ENCODE results near the gene TCF7.
A peak's percentile ranks its signal among the peaks of the same experiment; 100 is the strongest.

Gene TCF7

DNA sequence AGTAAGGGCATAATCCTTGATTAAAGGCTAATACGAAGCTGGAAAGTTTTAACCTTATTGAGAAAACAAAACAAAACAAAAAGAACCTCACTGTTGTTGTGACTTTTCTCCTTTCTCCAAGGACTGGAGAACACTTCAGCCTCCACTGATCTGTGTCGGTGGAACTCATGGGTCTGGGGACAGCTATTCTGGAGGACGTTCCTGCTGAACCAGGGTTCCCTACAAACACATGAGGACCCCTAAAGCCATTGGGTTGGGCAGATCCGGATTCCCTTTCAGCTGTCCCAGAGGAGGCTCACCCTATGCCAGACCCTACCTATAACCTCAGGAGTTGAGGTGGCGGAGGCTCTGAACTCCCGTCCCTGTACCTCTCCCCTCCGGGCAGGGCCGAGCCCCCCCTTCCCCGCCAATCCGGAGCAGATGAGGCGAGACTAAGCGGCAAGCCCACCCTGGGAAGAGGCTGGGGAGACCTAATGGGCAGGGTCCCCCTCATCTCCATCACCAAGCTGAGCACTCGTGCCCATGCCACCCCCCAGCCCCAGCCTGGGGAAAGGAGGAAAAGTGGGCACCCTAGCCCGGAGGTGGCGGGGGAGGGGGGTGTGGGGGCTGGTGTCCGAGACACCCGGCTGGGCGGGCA, 1.6 kb upstream of the TCF7 start:
- no peak for DNase-seq (ENCODE audit: extremely low read depth in 1 of 2, low read depth in 1 of 2)

DNA sequence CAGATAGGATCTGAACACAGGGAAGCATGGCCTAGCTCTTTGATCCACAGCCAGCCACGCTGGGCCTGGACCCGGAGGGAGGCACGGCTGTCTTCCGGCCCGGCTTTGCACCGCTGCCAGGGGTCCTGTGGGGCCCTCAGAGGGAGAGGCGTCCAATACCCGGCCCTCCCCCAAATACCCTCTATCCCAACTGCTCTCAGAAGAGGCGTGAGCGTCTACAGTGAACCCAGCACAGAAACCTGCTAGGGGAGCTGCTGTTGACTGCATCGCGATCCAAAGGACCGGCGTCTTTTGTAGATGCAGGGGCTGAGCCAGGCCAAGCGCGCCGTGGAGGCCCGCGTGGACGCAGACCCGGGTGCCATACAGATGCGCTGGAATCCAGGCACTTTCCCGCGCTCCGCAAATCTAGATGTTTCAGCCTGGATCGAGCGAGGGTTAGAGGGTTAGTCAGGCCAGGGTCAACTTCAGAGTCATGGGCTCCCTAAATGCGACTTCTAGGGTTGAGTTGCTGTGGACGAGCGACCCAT, 1.1 kb upstream of the TCF7 start:
- DNase-seq (ENCODE audit: extremely low read depth in 1 of 2, low read depth in 1 of 2), result no peak

- DNase-seq (ENCODE audit: extremely low read depth in 1 of 2, low read depth in 1 of 2), result peak; percentile 73
Observed at GRCh38 chr5:134114886-134115805, 665 bp downstream of the TCF7 start.

DNA sequence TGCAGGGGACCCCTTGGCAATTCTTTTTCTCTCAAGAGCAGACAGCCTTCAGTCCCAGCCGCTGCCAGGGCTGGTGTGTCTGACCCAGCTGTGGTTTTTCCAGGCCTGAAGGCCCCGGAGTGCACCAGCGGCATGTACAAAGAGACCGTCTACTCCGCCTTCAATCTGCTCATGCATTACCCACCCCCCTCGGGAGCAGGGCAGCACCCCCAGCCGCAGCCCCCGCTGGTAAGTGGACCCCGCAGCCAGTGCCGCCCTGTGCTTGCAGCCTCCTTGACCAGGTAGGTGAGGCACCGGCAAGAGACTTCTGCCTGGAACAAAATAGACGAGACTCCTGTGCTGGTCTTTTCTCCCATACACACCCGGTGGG, 1.3 kb downstream of the TCF7 start:
- DNase-seq (ENCODE audit: extremely low read depth in 1 of 2, low read depth in 1 of 2), result no peak

DNA sequence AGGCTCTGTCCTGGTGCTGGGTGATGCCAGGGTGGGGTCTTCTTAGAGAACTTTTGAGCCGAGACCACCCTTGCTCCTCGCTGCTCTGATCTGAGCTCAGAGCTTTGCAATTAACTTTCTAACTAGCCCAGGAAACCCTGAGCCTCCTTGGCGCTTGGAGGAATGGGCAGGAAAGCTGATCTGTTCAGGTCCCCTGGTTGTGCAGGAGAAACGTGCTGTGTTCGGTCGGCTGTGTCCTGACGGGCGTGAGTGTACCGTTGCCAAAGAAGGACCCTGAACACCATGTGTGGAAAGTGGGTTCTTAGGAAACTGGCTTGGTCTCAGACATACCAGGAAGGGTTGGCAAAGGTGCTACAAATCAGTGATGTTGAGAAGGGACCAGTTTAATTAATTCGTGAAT, 1.8 kb downstream of the TCF7 start:
- no peak for DNase-seq (ENCODE audit: extremely low read depth in 1 of 2, low read depth in 1 of 2)

- DNase-seq (ENCODE audit: extremely low read depth in 1 of 2, low read depth in 1 of 2), result no peak
Observed at GRCh38 chr5:134116789-134117761, 2.6 kb downstream of the TCF7 start.

DNA sequence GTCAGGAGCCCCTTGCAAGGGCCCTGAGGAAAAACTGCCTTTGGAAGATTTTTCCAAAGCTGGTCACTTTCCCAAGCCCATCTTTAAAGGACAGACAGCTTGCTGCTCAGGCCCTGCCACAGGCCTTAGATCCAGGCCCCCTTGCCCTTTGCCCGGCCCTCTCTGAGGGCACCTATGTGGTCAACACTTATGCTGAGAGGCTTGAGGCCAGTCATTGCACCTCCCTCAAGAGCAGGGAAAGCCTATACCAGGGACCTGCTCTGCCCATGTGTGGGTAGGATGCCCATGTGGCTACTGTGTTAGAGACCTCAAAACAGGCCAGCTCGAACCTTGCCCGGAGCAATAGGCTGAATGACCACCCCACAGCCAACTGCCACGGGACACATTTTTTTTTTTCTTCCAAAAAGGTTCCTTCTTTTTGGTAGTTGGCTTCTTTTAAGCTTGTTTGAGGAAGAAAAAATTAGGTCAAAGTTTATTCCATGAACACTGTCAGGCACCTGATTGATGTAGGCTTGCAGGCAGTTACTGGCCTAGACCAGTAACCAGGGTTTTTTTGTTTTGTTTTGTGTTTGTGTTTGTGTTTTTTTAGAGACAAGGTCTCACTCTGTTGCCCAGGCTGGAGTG, 3.8 kb downstream of the TCF7 start:
- DNase-seq (ENCODE audit: extremely low read depth in 1 of 2, low read depth in 1 of 2), result no peak

DNA sequence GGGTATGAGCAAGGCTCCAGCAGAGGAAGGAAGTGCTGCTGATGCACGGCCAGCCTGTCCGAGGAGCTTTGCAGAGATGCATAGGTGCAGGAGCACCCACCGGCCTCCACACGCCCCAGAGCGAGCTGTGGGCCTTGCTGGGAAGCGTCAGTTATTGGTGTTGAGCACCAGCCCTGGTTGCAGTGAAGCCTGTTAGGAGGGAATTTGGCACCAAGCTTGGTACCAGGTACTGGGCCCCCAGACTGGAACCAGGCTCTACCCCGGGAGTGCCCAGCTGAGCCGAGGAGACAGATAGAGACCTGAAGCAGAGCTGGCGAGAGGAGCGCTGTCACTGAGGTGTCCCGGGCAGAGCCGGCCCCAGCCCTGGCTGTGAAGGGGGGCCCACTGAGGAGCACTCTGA, 5.2 kb downstream of the TCF7 start:
- no peak for DNase-seq (ENCODE audit: extremely low read depth in 1 of 2, low read depth in 1 of 2)

GRCh38 chr5:134120386-134121138, 6.1 kb downstream of the TCF7 start:
- DNase-seq (ENCODE audit: extremely low read depth in 1 of 2, low read depth in 1 of 2), result no peak

GRCh38 chr5:134122530-134122929, 8.0 kb downstream of the TCF7 start:
- no peak for DNase-seq (ENCODE audit: extremely low read depth in 1 of 2, low read depth in 1 of 2)

- no peak for DNase-seq (ENCODE audit: extremely low read depth in 1 of 2, low read depth in 1 of 2)
Observed at GRCh38 chr5:134123360-134123759, 8.9 kb downstream of the TCF7 start.

GRCh38 chr5:134124289-134125038, 10.0 kb downstream of the TCF7 start:
- DNase-seq (ENCODE audit: extremely low read depth in 1 of 2, low read depth in 1 of 2), result no peak

DNA sequence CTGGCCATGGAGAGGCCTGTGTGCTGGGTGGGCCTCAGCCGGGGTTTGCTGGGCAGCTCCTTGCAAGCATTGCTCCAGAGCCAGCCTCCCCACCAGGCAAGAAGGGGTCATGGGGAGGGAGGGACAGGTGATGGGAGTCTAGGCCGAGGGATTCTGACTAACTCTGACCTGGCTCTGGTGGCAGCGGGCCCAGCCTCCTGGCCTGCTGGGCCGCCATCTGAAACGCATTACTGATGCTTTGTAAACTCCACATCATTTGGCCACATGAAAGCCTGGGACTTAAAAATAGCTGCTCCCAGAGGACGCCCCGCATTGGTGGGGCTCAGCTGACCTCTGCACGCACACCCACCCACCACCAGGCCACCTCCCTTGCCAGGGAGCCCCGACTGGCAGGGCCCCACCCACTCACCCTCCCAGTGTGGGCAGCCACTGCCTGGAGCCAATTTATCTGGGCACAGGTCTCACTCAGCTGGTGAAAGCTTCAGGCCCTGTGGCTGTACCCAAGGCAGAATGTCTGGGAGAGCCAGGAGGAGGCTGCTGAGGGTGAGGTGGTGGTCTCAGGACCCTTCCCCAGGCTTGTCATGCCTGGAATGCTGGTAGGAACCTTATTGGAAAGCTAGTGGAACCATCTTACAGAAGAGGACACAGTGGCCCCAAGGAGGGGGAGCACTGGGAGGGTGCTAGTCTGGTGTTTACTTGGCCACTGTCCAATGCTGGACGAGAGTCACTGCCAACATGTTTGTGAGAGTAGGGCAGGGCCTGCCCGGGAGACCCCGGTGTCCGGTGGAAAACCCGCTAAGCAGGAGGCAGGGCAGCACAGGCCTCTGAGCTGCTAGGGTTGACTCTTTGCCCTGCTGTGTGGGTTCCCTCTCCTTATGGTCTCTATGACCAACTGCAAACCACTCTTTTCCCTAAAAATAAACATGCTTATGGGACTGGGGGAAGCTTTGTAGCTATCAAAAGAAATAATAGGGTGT, 10.8 kb downstream of the TCF7 start:
- no peak for DNase-seq (ENCODE audit: extremely low read depth in 1 of 2, low read depth in 1 of 2)

DNA sequence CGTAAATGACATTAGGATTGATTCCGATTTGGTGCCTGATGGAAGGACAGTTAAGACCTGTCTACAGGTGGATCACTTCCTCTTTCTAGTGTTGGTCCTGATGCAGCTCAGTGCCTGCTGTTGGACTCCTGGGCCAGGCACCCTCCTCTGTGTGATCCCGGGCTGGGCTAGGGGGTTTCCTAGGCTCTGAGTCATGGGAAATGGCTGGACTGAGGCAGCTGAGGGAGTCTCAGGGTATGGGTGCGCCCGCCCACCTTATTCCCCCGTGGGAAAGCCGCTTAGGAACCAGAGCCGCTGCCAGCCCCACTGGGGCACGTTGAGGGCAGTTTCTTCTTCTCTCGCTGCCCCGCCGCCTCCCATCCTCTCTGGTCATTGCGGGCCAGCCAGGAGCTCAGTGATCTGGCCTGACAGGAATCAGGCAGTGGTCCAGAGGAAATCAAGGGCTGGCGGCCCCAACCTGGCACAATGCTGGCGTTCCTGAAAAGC, 12.9 kb downstream of the TCF7 start:
- no peak for DNase-seq (ENCODE audit: extremely low read depth in 1 of 2, low read depth in 1 of 2)

GRCh38 chr5:134127988-134128647, 13.6 kb downstream of the TCF7 start:
- DNase-seq (ENCODE audit: extremely low read depth in 1 of 2, low read depth in 1 of 2), result no peak

DNA sequence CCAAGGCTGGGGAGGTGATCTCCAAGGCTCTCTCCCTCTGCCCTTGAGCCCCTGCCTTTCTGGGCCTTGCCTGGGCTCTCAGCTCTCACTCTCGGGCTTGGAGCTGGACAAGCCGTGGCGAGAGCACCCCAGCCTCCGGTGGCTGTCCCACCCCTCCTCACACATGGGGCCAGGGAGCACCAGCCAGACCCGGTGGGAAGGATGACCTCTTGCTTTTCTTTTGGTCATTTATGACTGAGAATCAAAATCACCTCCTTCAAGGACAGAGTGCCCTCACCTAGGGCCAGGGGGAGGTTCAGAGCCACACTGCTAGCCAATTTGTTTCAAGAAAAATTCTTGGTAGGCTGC, 14.1 kb downstream of the TCF7 start:
- no peak for DNase-seq (ENCODE audit: extremely low read depth in 1 of 2, low read depth in 1 of 2)

Data from activated CD8-positive, alpha-beta memory T cell treated with anti-CD3 and anti-CD28 coated beads for 1 hour (primary cell).